HG03159 (cell line): ENCODE measurements around the gene DMP1.
"Not testable (repeated sequence)": the region's sequence is repeated elsewhere in the genome, so short reads cannot be mapped to it uniquely, and the experiment has no call there.

ENCODE experiments used
- ATAC-seq: cut with Tn5 transposase; IDR thresholded peaks from one replicate; pipeline ENCODE4 v1.9.1; 2021; ENCODE audit warnings: mild to moderate bottlenecking, moderate library complexity; ENCODE audit not compliant: unreplicated experiment

Gene DMP1

DNA sequence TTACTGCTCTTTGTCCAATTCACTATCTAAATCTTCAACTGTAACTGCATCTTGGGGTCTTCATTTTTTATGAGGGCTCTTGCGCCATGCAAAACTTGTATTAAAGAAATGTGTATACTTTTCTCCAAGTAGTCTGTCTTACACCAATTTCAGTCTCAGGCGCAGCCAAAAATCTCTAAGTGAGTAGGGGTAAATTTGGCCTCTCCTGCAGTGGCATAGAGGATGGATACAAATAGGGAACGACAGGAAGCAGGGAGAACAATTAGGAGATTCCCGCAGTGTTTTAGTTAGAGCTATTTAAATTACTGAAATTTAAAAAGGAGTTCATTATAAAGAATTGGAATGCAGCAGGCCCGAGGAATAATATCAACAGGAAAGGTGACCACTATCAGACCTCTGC is 30.2 kb downstream of the DMP1 start:
- ATAC-seq, result no peak

- ATAC-seq, result no peak
Observed at GRCh38 chr4:87688316-87688715, 38.2 kb downstream of the DMP1 start.

GRCh38 chr4:87690947-87691346 is 40.9 kb downstream of the DMP1 start:
- not testable (repeated sequence) for ATAC-seq

DNA sequence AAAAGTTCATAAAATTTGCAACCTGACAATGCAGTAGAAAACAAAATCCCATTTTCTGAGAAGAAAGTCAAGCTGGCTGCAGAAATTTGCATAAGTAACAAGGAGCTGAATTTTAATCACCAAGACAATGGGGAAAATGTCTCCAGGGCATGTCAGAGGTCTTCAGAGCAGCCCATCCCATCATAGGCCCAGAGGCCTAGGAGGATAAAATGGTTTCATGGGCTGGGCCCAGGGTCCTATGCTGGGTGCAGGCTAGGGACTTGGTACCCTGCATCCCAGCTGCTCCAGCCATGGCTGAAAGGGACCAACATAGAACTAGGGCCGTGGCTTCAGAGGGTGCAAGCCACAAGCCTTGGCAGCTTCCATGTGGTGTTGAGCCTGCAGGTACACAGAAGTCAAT is 42.0 kb downstream of the DMP1 start:
- not testable (repeated sequence) for ATAC-seq

- ATAC-seq, result no peak
Observed at GRCh38 chr4:87697272-87697671, 47.2 kb downstream of the DMP1 start.

DNA sequence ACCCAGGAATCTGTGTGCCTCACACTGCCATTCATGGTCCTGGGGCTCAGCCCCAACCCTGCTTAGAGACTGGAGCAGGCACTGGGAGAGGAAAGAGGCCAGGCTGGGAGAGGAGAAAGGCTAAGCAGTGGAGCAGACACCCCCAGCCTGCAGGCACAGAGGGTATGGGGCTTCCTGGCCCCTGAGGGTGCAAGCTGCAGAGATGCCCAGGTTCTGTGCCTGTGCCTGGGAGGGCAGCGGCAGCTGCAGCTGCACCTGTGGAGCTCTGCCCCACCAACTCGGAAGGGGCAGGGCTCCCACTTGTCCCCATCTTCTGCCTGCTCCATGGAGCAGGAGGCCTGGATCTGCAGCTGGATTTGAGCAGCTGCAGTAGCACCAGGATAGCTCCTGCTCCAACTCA is 47.9 kb downstream of the DMP1 start:
- ATAC-seq, result no peak

DNA sequence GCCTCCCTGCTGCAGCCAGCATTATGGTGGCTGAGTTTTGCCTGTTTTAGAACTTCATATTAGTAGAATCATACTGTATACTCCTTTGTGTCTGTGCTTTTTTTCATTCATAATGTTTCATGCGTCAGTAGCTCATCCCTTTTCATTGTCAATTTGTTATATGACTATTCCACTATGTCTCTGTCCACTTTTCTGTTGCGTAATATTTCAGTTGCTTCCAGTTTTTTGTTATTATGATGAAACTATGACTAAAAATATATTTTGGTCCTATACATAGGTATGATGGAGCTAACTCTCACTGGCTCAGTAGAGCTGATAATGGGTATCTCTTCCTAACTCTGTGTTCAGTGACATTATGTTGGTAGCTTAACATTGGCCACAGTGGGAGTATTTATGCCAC is 48.3 kb downstream of the DMP1 start:
- no peak for ATAC-seq

DNA sequence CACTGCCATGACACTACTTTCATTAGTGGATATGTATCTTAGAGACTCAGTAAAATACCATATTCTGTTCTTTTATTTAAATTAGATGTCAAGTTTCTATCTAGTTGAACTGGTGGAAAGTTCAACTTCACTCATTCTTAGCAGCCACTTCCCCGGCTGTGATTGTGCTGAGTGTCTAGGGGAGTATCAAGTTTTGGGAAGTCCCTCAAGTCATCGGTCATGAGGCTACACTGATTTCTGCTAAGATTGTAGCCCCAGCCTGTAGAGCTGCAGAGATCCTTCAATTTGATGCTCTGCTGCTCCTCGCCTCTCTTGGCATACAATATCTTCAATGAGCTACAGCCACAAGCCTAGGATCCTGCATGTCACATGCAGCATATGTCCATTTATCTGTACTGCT is 53.9 kb downstream of the DMP1 start:
- ATAC-seq, result no peak

DNA sequence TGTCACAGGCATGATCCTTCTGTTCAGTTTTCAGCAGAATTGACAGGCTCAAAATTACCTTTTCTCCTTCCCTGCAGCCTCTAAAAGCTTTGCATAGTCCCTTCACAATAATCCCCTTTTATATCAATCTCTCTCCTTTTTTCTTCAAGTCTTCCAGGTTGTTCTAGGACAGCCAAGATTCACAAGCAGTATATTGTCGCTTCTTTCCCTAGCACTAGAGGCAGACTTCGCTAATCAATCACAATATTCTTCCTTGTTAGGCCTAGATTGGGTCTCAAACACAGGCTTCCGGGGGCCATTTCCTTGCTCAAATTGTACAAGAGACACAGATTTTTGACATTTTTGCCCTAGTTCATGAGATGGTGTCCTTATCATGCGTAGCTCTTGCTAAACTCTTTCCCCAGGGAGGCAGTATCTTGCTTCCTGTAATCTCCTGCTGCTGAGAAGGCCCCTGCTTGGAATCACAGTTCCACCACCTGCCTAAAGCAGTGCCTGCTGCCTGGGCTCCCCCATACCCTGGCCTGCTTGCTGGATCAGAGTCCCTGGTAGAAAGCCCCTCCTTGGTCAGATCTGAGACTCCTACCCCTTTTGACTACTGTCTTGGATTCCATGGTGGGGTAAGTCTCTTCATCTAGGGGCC is 57.3 kb downstream of the DMP1 start:
- no peak for ATAC-seq
